B cell (primary cell): Measurements from ENCODE around the gene PAQR7. TPM values are rescaled to one million over a fixed set of nuclear protein-coding genes. Genes with fewer than 3 reads are reported as not detected.

Experiments used
- ATAC-seq: fragments of 200-7000 bp; cut with Tn5 transposase; one replicate; pipeline ENCODE4 v1.10.0; 2021; ENCODE audit warnings: low read depth, mild to moderate bottlenecking, moderate number of reproducible peaks, moderate library complexity
- CTCF ChIA-PET: fragments of 350-600 bp; sonication (Branson Sonifier 250); formaldehyde crosslinking; loops from one replicate; lab custom pipeline; 2021; ENCODE audit warnings: antibody characterized with exemption, inconsistent platforms; lab: Charles Lee
- POLR2A ChIA-PET: fragments of 350-600 bp; sonication (Branson Sonifier 250); formaldehyde crosslinking; loops from one replicate; lab custom pipeline; 2021; ENCODE audit warnings: antibody characterized with exemption; lab: Charles Lee
- DNase-seq: peaks from one replicate; pipeline ENCODE4 v3.0.0; 2013
- H2AFZ ChIP-seq: 2 replicates; pipeline ENCODE4 v1.6.1; 2012; ENCODE audit warnings: mild to moderate bottlenecking, low read depth, low read length; ENCODE audit not compliant: insufficient read depth, poor library complexity, severe bottlenecking
- H3K27ac ChIP-seq, 2 donors: 1 replicate in 1 of 2; 2 replicates in 1 of 2; pipeline ENCODE4 v1.5.1; 2012 to 2013; ENCODE audit warnings: low read length in 2 of 2, mild to moderate bottlenecking in 2 of 2, moderate library complexity in 1 of 2
- H3K27me3 ChIP-seq, 4 experiments: fragments of 200-600 bp in 1 of 4; sonication (generic) in 1 of 4; replicated peaks in 1 of 4; 1 replicate in 2 of 4; 2 replicates in 2 of 4; pipeline versions ENCODE4 v1.6.1 to v1.7.0; 2013 to 2016; ENCODE audit warnings: low read length in 3 of 4, mild to moderate bottlenecking in 2 of 4, mixed read lengths in 1 of 4, moderate library complexity in 1 of 4; ENCODE audit not compliant: insufficient read depth in 4 of 4, control insufficient read depth in 3 of 4; ENCODE audit errors: control extremely low read depth in 1 of 4
- H3K36me3 ChIP-seq, 2 experiments: replicated peaks in 1 of 2; 1 replicate in 1 of 2; 2 replicates in 1 of 2; pipeline versions ENCODE4 v1.6.1 to v1.7.1; 2013; ENCODE audit warnings: low read length in 1 of 2; ENCODE audit not compliant: insufficient read depth in 2 of 2, control insufficient read depth in 1 of 2; ENCODE audit errors: control extremely low read depth in 1 of 2, extremely low read depth in 1 of 2
- H3K4me1 ChIP-seq, 2 donors: fragments of 200-600 bp in 1 of 2; sonication (generic) in 1 of 2; 1 replicate in 1 of 2; 2 replicates in 1 of 2; pipeline versions ENCODE4 v1.5.1 to v1.6.1; 2013 to 2017; ENCODE audit warnings: low read length in 2 of 2; ENCODE audit not compliant: control insufficient read depth in 2 of 2, insufficient read depth in 2 of 2
- H3K4me2 ChIP-seq: replicated peaks from 2 replicates; pipeline ENCODE3; 2012; ENCODE audit warnings: mild to moderate bottlenecking, low read depth, low read length; ENCODE audit not compliant: poor library complexity, severe bottlenecking
- H3K4me3 ChIP-seq, 5 experiments: fragments of 200-600 bp in 1 of 5; sonication (generic) in 1 of 5; 1 replicate in 3 of 5; 2 replicates in 2 of 5; pipeline versions ENCODE4 v1.5.1 to v1.7.0; 2011 to 2016; ENCODE audit warnings: low read length in 4 of 5, mild to moderate bottlenecking in 4 of 5, low read depth in 2 of 5, control low read depth in 1 of 5, moderate library complexity in 1 of 5; ENCODE audit not compliant: insufficient read depth in 1 of 5; ENCODE audit errors: control extremely low read depth in 1 of 5, extremely low read depth in 1 of 5
- H3K79me2 ChIP-seq: fragments of 200-600 bp; sonication (generic); one replicate; pipeline ENCODE4 v1.6.0; 2016; ENCODE audit warnings: low read length; ENCODE audit not compliant: control insufficient read depth, insufficient read depth
- H3K9ac ChIP-seq: fragments of 200-600 bp; sonication (generic); 2 replicates; pipeline ENCODE4 v1.6.1; 2017; ENCODE audit warnings: mild to moderate bottlenecking, low read length, moderate library complexity
- H3K9me3 ChIP-seq, 3 donors: one replicate each; pipeline versions ENCODE4 v1.6.1 to v1.7.1; 2013; ENCODE audit warnings: low read length in 2 of 3; ENCODE audit not compliant: control insufficient read depth in 2 of 3, insufficient read depth in 1 of 3; ENCODE audit errors: control extremely low read depth in 1 of 3
- H4K20me1 ChIP-seq: 2 replicates; pipeline ENCODE4 v1.6.0; 2012; ENCODE audit warnings: mild to moderate bottlenecking, low read length; ENCODE audit not compliant: insufficient read depth, control insufficient read depth, poor library complexity, severe bottlenecking
- H3K27ac Mint-ChIP-seq: one replicate; pipeline ENCODE4 v1.8.0; 2021; ENCODE audit warnings: mixed read lengths
- H3K27me3 Mint-ChIP-seq: one replicate; pipeline ENCODE4 v1.8.0; 2021; ENCODE audit warnings: mixed read lengths
- H3K4me1 Mint-ChIP-seq: one replicate; pipeline ENCODE4 v1.8.0; 2021; ENCODE audit warnings: mixed read lengths
- H3K4me3 Mint-ChIP-seq: one replicate; pipeline ENCODE4 v1.8.0; 2021; ENCODE audit warnings: mixed read lengths
- H3K9me3 Mint-ChIP-seq: one replicate; pipeline ENCODE4 v1.8.0; 2022; ENCODE audit warnings: mixed read lengths; ENCODE audit not compliant: insufficient read depth
- EZH2 ChIP-seq: IDR thresholded peaks from 2 replicates; pipeline ENCODE4 v1.6.1; 2012; ENCODE audit warnings: borderline replicate concordance, low read depth, mild to moderate bottlenecking, moderate library complexity, low read length; ENCODE audit not compliant: insufficient read depth, poor library complexity, severe bottlenecking
- WGBS: methylation state at CpG from one replicate; pipeline ENCODE4 v1.1.5; 2013; ENCODE audit warnings: missing lambda C conversion rate; ENCODE audit not compliant: insufficient coverage; 5-methylcytosine and 5-hydroxymethylcytosine counted together
- intact Hi-C: fragments of 100-400 bp; cut with micrococcal nuclease; formaldehyde crosslinking; loops from one replicate; pipeline ENCODE4 v1.10.0; 2022
- polyA plus RNA-seq: library from polyadenylated mRNA; depleted of rRNA; stranded (reverse); fragments of >200 nt; gene quantifications from 2 replicates; pipeline ENCODE4 v1.2.3, GENCODE V29; 2012
- total RNA-seq, 2 donors: library from RNA; stranded (reverse); fragments of 120-200 nt in 1 of 2; gene quantifications; 1 replicate in 1 of 2; 2 replicates in 1 of 2; pipeline versions ENCODE4 v1.2.3 to v1.2.4, GENCODE V29; 2013 to 2022
- TF ChIP-seq, protein P1 (sequence below): fragments of 200-600 bp; IDR thresholded peaks from one replicate; pipeline ENCODE4 v1.8.0; 2022; ENCODE audit warnings: antibody characterized with exemption, mild to moderate bottlenecking

PAQR7 gene
- total and polyA plus RNA-seq, 2 donors (not counting 1 experiment from before 2014, with no cell fraction given): 4.2 to 5.5 TPM

DNA sequence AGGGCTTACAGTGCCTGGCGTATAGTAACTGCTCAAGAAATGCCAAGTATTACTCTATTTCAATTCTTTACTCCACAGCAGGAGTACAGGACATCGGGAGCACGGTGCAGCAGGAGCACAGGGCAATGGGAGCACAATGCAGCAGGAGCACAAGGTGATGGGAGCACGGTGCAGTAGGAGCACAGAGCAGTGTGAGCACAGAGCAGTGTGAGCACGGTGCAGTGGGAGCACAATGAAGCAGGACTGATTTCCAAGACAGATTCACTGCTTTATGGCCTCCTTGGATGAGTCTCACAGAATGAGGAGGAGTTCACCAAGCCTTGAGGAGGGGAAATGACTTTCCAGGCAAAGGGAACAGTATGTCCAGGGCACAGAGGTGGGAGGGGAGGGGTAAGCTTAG is 5.0 kb upstream of the PAQR7 start:
- Mint-ChIP-seq H3K4me1 (peaks cover 3% of the 10 kb centered on the region), H3K4me3 (no peak overlapping the region), H3K27me3 (no peaks in the 10 kb centered on the region), H3K9me3 (no peaks in the 10 kb centered on the region), H3K27ac (no peak overlapping the region)
- no peak overlapping the region for H3K9ac ChIP-seq
- peaks cover 0 to 7% of the 10 kb centered on the region in 2 donors for H3K4me1 ChIP-seq
- H3K4me2 ChIP-seq: no peak overlapping the region
- no peaks in the 10 kb centered on the region for H3K79me2 ChIP-seq
- intact Hi-C loops: no loop called here
- H3K9me3 ChIP-seq: no peaks in the 10 kb centered on the region
- CTCF ChIA-PET: interaction anchor here (0.5 to 1.2 kb wide), 2 partner anchors 15 kb away, joined by 3 to 4 read pairs; no protein-coding TSS in a partner anchor
- H4K20me1 ChIP-seq: no peaks in the 10 kb centered on the region
- POLR2A ChIA-PET: no interaction called here
- no peak overlapping the region for H2AFZ ChIP-seq
- H3K4me3 ChIP-seq: no peak overlapping the region
- TF ChIP-seq, protein P1, sequence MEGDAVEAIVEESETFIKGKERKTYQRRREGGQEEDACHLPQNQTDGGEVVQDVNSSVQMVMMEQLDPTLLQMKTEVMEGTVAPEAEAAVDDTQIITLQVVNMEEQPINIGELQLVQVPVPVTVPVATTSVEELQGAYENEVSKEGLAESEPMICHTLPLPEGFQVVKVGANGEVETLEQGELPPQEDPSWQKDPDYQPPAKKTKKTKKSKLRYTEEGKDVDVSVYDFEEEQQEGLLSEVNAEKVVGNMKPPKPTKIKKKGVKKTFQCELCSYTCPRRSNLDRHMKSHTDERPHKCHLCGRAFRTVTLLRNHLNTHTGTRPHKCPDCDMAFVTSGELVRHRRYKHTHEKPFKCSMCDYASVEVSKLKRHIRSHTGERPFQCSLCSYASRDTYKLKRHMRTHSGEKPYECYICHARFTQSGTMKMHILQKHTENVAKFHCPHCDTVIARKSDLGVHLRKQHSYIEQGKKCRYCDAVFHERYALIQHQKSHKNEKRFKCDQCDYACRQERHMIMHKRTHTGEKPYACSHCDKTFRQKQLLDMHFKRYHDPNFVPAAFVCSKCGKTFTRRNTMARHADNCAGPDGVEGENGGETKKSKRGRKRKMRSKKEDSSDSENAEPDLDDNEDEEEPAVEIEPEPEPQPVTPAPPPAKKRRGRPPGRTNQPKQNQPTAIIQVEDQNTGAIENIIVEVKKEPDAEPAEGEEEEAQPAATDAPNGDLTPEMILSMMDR: no peak
- TF ChIP-seq EZH2: no peak
- no peaks in the 10 kb centered on the region for H3K27me3 ChIP-seq
- H3K36me3 ChIP-seq: no peaks in the 10 kb centered on the region
- ATAC-seq: no peak
- 89% methylated on average over 5 of the region's 5 CpGs for WGBS
- no peak for DNase-seq
- no peak overlapping the region for H3K27ac ChIP-seq

DNA sequence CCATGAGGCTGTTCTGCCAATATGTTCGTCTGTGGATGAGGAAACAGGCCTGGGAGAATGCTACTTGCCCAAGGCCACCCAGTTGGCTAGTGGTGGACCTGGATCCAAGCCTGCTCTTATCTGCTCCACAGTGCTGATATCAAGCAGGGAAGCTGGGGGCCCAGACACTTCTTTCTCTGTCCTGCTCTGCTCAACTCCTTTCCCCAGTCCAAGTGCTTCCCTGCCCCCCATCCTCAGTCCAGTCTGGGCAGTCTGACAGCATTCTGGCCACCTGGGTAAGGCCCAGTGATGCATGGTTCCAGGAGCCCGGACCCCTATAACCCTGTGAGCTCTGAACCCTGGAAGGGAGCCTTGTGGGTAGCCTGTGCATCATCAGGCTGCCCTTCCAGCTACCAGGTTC is 4.2 kb upstream of the PAQR7 start:
- Mint-ChIP-seq H3K9me3 (no peaks in the 10 kb centered on the region), H3K27ac (no peak overlapping the region), H3K4me1 (peaks cover 8% of the 10 kb centered on the region), H3K27me3 (no peaks in the 10 kb centered on the region), H3K4me3 (no peak overlapping the region)
- H3K4me3 ChIP-seq: no peak overlapping the region
- ATAC-seq (no peak), DNase-seq (no peak)
- no peaks in the 10 kb centered on the region for H3K36me3 ChIP-seq
- H3K79me2 ChIP-seq: no peaks in the 10 kb centered on the region
- intact Hi-C loops: no loop called here
- no peaks in the 10 kb centered on the region for H3K27me3 ChIP-seq
- H4K20me1 ChIP-seq: no peaks in the 10 kb centered on the region
- no peak overlapping the region for H3K9ac ChIP-seq
- no peak overlapping the region for H2AFZ ChIP-seq
- no peak overlapping the region for H3K4me2 ChIP-seq
- H3K9me3 ChIP-seq: no peaks in the 10 kb centered on the region
- TF ChIP-seq EZH2: no peak
- TF ChIP-seq, protein P1: no peak
- ChIA-PET POLR2A (no interaction called here), CTCF (interaction anchor here (1.2 kb wide), 1 partner anchor 16 kb away, joined by 4 read pairs; no protein-coding TSS in a partner anchor)
- WGBS: 65% methylated on average over 2 of the region's 2 CpGs
- H3K4me1 ChIP-seq: peaks cover 5 to 12% of the 10 kb centered on the region in 2 donors
- H3K27ac ChIP-seq: no peak overlapping the region
